ENCODE measurements around the gene GKN2.

DNA sequence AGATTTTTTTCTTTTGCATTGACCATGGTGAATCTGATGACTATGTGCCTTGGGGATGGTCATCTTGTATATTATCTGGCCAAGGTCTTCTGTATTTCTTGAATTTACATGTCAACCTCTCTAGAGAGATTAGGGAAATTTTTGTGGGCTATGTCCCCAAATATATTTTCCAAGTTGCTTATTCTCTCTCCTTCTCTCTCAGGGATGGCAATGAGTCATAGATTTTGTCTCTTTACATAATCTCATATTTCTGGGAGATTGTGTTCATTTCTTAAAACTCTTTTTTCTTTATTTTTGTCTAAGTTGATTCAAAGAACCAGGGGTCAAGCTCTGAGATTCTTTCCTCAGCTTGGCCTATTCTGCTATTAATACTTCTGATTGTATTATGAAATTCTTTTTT, 9.9 kb downstream of the GKN2 start:
- TF ChIP-seq, protein P1, sequence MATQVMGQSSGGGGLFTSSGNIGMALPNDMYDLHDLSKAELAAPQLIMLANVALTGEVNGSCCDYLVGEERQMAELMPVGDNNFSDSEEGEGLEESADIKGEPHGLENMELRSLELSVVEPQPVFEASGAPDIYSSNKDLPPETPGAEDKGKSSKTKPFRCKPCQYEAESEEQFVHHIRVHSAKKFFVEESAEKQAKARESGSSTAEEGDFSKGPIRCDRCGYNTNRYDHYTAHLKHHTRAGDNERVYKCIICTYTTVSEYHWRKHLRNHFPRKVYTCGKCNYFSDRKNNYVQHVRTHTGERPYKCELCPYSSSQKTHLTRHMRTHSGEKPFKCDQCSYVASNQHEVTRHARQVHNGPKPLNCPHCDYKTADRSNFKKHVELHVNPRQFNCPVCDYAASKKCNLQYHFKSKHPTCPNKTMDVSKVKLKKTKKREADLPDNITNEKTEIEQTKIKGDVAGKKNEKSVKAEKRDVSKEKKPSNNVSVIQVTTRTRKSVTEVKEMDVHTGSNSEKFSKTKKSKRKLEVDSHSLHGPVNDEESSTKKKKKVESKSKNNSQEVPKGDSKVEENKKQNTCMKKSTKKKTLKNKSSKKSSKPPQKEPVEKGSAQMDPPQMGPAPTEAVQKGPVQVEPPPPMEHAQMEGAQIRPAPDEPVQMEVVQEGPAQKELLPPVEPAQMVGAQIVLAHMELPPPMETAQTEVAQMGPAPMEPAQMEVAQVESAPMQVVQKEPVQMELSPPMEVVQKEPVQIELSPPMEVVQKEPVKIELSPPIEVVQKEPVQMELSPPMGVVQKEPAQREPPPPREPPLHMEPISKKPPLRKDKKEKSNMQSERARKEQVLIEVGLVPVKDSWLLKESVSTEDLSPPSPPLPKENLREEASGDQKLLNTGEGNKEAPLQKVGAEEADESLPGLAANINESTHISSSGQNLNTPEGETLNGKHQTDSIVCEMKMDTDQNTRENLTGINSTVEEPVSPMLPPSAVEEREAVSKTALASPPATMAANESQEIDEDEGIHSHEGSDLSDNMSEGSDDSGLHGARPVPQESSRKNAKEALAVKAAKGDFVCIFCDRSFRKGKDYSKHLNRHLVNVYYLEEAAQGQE (IDR thresholded peaks at IDR 0.05; ENCODE audit: low read depth) = no peak
- TF ChIP-seq POLR2A (IDR thresholded peaks at IDR 0.05; ENCODE audit: borderline replicate concordance, extremely low read depth, insufficient read depth, insufficient read length) (no peak), RAD21 (IDR thresholded peaks at IDR 0.05; ENCODE audit: low read depth) (no peak), YY1 (IDR thresholded peaks at IDR 0.05; ENCODE audit: extremely low read depth, insufficient replicate concordance, low read depth, low read length) (no peak), JUND (IDR thresholded peaks at IDR 0.05) (no peak), EZH2 (IDR thresholded peaks at IDR 0.05) (no peak), SP1 (IDR thresholded peaks at IDR 0.05; ENCODE audit: low read depth) (no peak), EZH2phosphoT487 (IDR thresholded peaks at IDR 0.05; ENCODE audit: borderline replicate concordance) (no peak), POLR2AphosphoS5 (IDR thresholded peaks at IDR 0.05; ENCODE audit: low read depth, low read length) (no peak)
- TF ChIP-seq, protein P2, sequence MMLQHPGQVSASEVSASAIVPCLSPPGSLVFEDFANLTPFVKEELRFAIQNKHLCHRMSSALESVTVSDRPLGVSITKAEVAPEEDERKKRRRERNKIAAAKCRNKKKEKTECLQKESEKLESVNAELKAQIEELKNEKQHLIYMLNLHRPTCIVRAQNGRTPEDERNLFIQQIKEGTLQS (IDR thresholded peaks at IDR 0.05) = no peak
- TF ChIP-seq, protein P3, sequence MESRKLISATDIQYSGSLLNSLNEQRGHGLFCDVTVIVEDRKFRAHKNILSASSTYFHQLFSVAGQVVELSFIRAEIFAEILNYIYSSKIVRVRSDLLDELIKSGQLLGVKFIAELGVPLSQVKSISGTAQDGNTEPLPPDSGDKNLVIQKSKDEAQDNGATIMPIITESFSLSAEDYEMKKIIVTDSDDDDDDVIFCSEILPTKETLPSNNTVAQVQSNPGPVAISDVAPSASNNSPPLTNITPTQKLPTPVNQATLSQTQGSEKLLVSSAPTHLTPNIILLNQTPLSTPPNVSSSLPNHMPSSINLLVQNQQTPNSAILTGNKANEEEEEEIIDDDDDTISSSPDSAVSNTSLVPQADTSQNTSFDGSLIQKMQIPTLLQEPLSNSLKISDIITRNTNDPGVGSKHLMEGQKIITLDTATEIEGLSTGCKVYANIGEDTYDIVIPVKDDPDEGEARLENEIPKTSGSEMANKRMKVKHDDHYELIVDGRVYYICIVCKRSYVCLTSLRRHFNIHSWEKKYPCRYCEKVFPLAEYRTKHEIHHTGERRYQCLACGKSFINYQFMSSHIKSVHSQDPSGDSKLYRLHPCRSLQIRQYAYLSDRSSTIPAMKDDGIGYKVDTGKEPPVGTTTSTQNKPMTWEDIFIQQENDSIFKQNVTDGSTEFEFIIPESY (IDR thresholded peaks at IDR 0.05; ENCODE audit: extremely low read depth, insufficient replicate concordance, low read length) = no peak
- TF ChIP-seq, protein P4, sequence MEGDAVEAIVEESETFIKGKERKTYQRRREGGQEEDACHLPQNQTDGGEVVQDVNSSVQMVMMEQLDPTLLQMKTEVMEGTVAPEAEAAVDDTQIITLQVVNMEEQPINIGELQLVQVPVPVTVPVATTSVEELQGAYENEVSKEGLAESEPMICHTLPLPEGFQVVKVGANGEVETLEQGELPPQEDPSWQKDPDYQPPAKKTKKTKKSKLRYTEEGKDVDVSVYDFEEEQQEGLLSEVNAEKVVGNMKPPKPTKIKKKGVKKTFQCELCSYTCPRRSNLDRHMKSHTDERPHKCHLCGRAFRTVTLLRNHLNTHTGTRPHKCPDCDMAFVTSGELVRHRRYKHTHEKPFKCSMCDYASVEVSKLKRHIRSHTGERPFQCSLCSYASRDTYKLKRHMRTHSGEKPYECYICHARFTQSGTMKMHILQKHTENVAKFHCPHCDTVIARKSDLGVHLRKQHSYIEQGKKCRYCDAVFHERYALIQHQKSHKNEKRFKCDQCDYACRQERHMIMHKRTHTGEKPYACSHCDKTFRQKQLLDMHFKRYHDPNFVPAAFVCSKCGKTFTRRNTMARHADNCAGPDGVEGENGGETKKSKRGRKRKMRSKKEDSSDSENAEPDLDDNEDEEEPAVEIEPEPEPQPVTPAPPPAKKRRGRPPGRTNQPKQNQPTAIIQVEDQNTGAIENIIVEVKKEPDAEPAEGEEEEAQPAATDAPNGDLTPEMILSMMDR (IDR thresholded peaks at IDR 0.05 in 2 of 3, conservative IDR thresholded peaks at IDR 0.05 in 1 of 3; ENCODE audit: borderline replicate concordance in 1 of 3, insufficient read depth in 1 of 3, low read depth in 2 of 3, low read length in 2 of 3) = no peak
